GM12801 (cell line): ENCODE data around the gene ZNRF1.

Experiments used
- CTCF ChIP-seq: IDR thresholded peaks from one replicate; pipeline ENCODE4 v1.5.1; 2011; ENCODE audit warnings: control low read depth; ENCODE audit not compliant: insufficient read length; ENCODE audit errors: extremely low read depth

The ZNRF1 gene

GRCh38 chr16:75003931-75004330, 5.1 kb downstream of the ZNRF1 start:
- no peak for TF ChIP-seq CTCF

- no peak for TF ChIP-seq CTCF
These were observed 5.6 kb downstream of the ZNRF1 start for GRCh38 chr16:75004460-75004859.

- TF ChIP-seq CTCF = no peak
These were observed 6.9 kb downstream of the ZNRF1 start for GRCh38 chr16:75005697-75006096.

GRCh38 chr16:75007443-75007842, 8.6 kb downstream of the ZNRF1 start:
- TF ChIP-seq CTCF = no peak

GRCh38 chr16:75010427-75010826, 11.6 kb downstream of the ZNRF1 start:
- no peak for TF ChIP-seq CTCF

GRCh38 chr16:75011634-75012307, 12.9 kb downstream of the ZNRF1 start:
- TF ChIP-seq CTCF = no peak

GRCh38 chr16:75012380-75013081, 13.7 kb downstream of the ZNRF1 start:
- TF ChIP-seq CTCF = no peak
